Thyroid gland (tissue), 4 donors: ENCODE measurements around the gene PROK2.

Experiments
- CTCF ChIP-seq, 6 experiments: fragments of 200-600 bp in 3 of 6; fragments of 450-650 bp in 3 of 6; sonication (generic) in 3 of 6; IDR thresholded peaks; one replicate each; pipeline ENCODE4 v1.5.1; 2016 to 2019; ENCODE audit warnings: antibody characterized with exemption in 6 of 6, mild to moderate bottlenecking in 2 of 6, inconsistent platforms in 1 of 6, moderate library complexity in 1 of 6
- POLR2A ChIP-seq, 2 donors: fragments of 450-650 bp; IDR thresholded peaks; one replicate each; pipeline ENCODE4 v1.6.1; 2017; ENCODE audit warnings: antibody characterized with exemption in 2 of 2, mild to moderate bottlenecking in 2 of 2, moderate library complexity in 1 of 2

- TF ChIP-seq CTCF (IDR thresholded peaks at IDR 0.05) = no peak
- no peak for TF ChIP-seq POLR2A (IDR thresholded peaks at IDR 0.05)
Measured at GRCh38 chr3:71785532-71786216, 726 bp upstream of the PROK2 start.
